ENCODE data around the gene NCAM2. TPM values are rescaled to one million over a fixed set of nuclear protein-coding genes. Genes with fewer than 3 reads are reported as not detected.
"Not testable (repeated sequence)": the region's sequence is repeated elsewhere in the genome, so short reads cannot be mapped to it uniquely, and the experiment has no call there.

The NCAM2 gene
- total and polyA plus RNA-seq, 2 donors (not counting 1 experiment from before 2014, with no cell fraction given) = 0.13 TPM; not detected in 1

- H2AFZ ChIP-seq (ENCODE audit: insufficient read depth, low read depth, low read length, poor library complexity, severe bottlenecking); H3K27me3 Mint-ChIP-seq; H3K9me3 ChIP-seq (ENCODE audit: control extremely low read depth in 1 of 3, control insufficient read depth in 2 of 3, insufficient read depth in 1 of 3, low read length in 2 of 3); H3K4me3 ChIP-seq (ENCODE audit: control extremely low read depth in 1 of 5, extremely low read depth in 1 of 5, insufficient read depth in 1 of 5, low read depth in 2 of 5, low read length in 4 of 5); ATAC-seq (ENCODE audit: low read depth); H3K4me1 ChIP-seq (ENCODE audit: control insufficient read depth in 2 of 2, insufficient read depth in 2 of 2, low read length in 2 of 2); H3K36me3 ChIP-seq (replicated peaks in 1 of 2; ENCODE audit: control extremely low read depth in 1 of 2, control insufficient read depth in 1 of 2, extremely low read depth in 1 of 2, insufficient read depth in 2 of 2, low read length in 1 of 2); H3K27ac ChIP-seq (ENCODE audit: low read length in 2 of 2); H3K27me3 ChIP-seq (replicated peaks in 1 of 4; ENCODE audit: control extremely low read depth in 1 of 4, control insufficient read depth in 3 of 4, insufficient read depth in 4 of 4, low read length in 3 of 4); H3K27ac Mint-ChIP-seq; CTCF ChIA-PET; H3K4me1 Mint-ChIP-seq; H3K4me2 ChIP-seq (replicated peaks; ENCODE audit: low read depth, low read length, poor library complexity, severe bottlenecking); intact Hi-C loops (cut with micrococcal nuclease); H3K9me3 Mint-ChIP-seq (ENCODE audit: insufficient read depth); POLR2A ChIA-PET; H3K9ac ChIP-seq (ENCODE audit: low read length); H3K79me2 ChIP-seq (ENCODE audit: control insufficient read depth, insufficient read depth, low read length); H4K20me1 ChIP-seq (ENCODE audit: control insufficient read depth, insufficient read depth, low read length, poor library complexity, severe bottlenecking); DNase-seq; H3K4me3 Mint-ChIP-seq: not testable (repeated sequence)
- WGBS (ENCODE audit: insufficient coverage) = 67% methylated on average over 1 of the region's 5 CpGs
Observed at GRCh38 chr21:21404261-21404660, 406.1 kb downstream of the NCAM2 start.

GRCh38 chr21:21406921-21407320, 408.7 kb downstream of the NCAM2 start:
- Histone ChIP-seq H3K9me3 (ENCODE audit: control extremely low read depth in 1 of 3, control insufficient read depth in 2 of 3, insufficient read depth in 1 of 3, low read length in 2 of 3) (peaks cover 0 to 7% (median 2%) of the 10 kb centered on the region in 3 donors), H4K20me1 (ENCODE audit: control insufficient read depth, insufficient read depth, low read length, poor library complexity, severe bottlenecking) (no peaks in the 10 kb centered on the region), H3K27ac (ENCODE audit: low read length in 2 of 2) (no peak overlapping the region), H3K4me2 (replicated peaks; ENCODE audit: low read depth, low read length, poor library complexity, severe bottlenecking) (no peak overlapping the region), H2AFZ (ENCODE audit: insufficient read depth, low read depth, low read length, poor library complexity, severe bottlenecking) (no peak overlapping the region), H3K79me2 (ENCODE audit: control insufficient read depth, insufficient read depth, low read length) (no peaks in the 10 kb centered on the region), H3K4me3 (ENCODE audit: control extremely low read depth in 1 of 5, extremely low read depth in 1 of 5, insufficient read depth in 1 of 5, low read depth in 2 of 5, low read length in 4 of 5) (no peak overlapping the region), H3K27me3 (replicated peaks in 1 of 4; ENCODE audit: control extremely low read depth in 1 of 4, control insufficient read depth in 3 of 4, insufficient read depth in 4 of 4, low read length in 3 of 4) (no peaks in the 10 kb centered on the region), H3K4me1 (ENCODE audit: control insufficient read depth in 2 of 2, insufficient read depth in 2 of 2, low read length in 2 of 2) (no peaks in the 10 kb centered on the region), H3K36me3 (replicated peaks in 1 of 2; ENCODE audit: control extremely low read depth in 1 of 2, control insufficient read depth in 1 of 2, extremely low read depth in 1 of 2, insufficient read depth in 2 of 2, low read length in 1 of 2) (no peaks in the 10 kb centered on the region), H3K9ac (ENCODE audit: low read length) (no peak overlapping the region)
- no peak for TF ChIP-seq CTCF (IDR thresholded peaks at IDR 0.05)
- TF ChIP-seq EZH2 (IDR thresholded peaks at IDR 0.05; ENCODE audit: borderline replicate concordance, insufficient read depth, low read depth, low read length, poor library complexity, severe bottlenecking) = no peak
- no peak overlapping the region for H3K27ac Mint-ChIP-seq
- WGBS (ENCODE audit: insufficient coverage) = no CpG with 5 or more reads among the region's 3 CpGs
- ChIA-PET POLR2A (no interaction called here), CTCF (no interaction called here)
- H3K27me3 Mint-ChIP-seq = no peaks in the 10 kb centered on the region
- H3K4me3 Mint-ChIP-seq = no peak overlapping the region
- no peaks in the 10 kb centered on the region for H3K4me1 Mint-ChIP-seq
- intact Hi-C loops (cut with micrococcal nuclease) = no loop called here
- peaks cover 5% of the 10 kb centered on the region for H3K9me3 Mint-ChIP-seq (ENCODE audit: insufficient read depth)
- DNase-seq (no peak), ATAC-seq (ENCODE audit: low read depth) (no peak)
